K562 (cell line): ENCODE measurements around the gene CBLC.

Source experiments
- POLR2A ChIP-seq: fragments of 450-650 bp; conservative IDR thresholded peaks from 2 replicates; pipeline ENCODE4 v1.6.1; 2016
- SP1 ChIP-seq: sonication (generic); formaldehyde crosslinking; IDR thresholded peaks from 2 replicates; pipeline ENCODE4 v1.8.1; 2022; ENCODE audit warnings: mild to moderate bottlenecking, missing genetic modification reagents
- ZNF79 ChIP-seq: fragments of 250-450 bp; sonication (Bioruptor Pico); IDR thresholded peaks from 2 replicates; pipeline ENCODE4 v1.4.0; 2020; ENCODE audit warnings: low read depth, mild to moderate bottlenecking, moderate library complexity
- TF ChIP-seq, protein P1 (sequence below), 3 experiments: IDR thresholded peaks in 2 of 3; conservative IDR thresholded peaks in 1 of 3; 2 replicates each; pipeline ENCODE4 v1.5.1; 2011 to 2012; ENCODE audit warnings: low read length in 3 of 3, mild to moderate bottlenecking in 3 of 3, control low read depth in 2 of 3, improper control_type of control experiment in 1 of 3, inconsistent platforms in 1 of 3, low read depth in 1 of 3, mixed read lengths in 1 of 3, moderate library complexity in 1 of 3; ENCODE audit not compliant: insufficient read depth in 2 of 3

DNA sequence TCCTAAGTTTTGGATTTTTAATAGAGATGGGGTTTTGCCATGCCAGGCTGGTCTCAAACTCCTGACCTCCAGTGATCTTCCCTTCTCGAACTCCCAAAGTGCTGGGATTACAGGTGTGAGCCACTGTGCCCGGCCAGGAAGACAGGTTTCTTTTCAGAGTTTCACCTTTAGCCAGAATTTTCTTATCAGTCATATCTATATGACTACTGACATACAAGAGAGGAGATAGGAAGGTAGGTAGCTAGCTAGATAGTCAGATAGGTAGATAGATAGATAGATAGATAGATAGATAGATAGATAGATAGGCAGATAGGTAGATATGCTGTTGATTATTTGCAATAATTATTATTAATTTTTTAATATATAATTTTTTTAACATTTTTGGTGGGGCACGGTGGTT is 7.6 kb downstream of the CBLC start:
- TF ChIP-seq POLR2A (no peak), ZNF79 (CRISPR knock-in tag) (no peak), SP1 (CRISPR knock-in tag) (no peak)
- TF ChIP-seq, protein P1, sequence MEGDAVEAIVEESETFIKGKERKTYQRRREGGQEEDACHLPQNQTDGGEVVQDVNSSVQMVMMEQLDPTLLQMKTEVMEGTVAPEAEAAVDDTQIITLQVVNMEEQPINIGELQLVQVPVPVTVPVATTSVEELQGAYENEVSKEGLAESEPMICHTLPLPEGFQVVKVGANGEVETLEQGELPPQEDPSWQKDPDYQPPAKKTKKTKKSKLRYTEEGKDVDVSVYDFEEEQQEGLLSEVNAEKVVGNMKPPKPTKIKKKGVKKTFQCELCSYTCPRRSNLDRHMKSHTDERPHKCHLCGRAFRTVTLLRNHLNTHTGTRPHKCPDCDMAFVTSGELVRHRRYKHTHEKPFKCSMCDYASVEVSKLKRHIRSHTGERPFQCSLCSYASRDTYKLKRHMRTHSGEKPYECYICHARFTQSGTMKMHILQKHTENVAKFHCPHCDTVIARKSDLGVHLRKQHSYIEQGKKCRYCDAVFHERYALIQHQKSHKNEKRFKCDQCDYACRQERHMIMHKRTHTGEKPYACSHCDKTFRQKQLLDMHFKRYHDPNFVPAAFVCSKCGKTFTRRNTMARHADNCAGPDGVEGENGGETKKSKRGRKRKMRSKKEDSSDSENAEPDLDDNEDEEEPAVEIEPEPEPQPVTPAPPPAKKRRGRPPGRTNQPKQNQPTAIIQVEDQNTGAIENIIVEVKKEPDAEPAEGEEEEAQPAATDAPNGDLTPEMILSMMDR (IDR thresholded peaks at IDR 0.05 in 2 of 3, conservative IDR thresholded peaks at IDR 0.05 in 1 of 3; ENCODE audit: insufficient read depth in 2 of 3, low read depth in 1 of 3, low read length in 3 of 3), result no peak
